Neural cell (in vitro differentiated cells): ENCODE measurements around the gene RIBC1. TPM values are rescaled to one million over a fixed set of nuclear protein-coding genes. Genes with fewer than 3 reads are reported as not detected.
"Not testable (repeated sequence)": the region's sequence is repeated elsewhere in the genome, so short reads cannot be mapped to it uniquely, and the experiment has no call there.

ENCODE experiments used
- H2AFZ ChIP-seq: fragments of 200-600, 300-800 bp; sonication (generic), shearing (Covaris generic); 2 replicates; pipeline ENCODE4 v1.6.0; 2014; ENCODE audit warnings: low read depth, mild to moderate bottlenecking, antibody characterized with exemption, low read length, moderate library complexity
- H3F3A ChIP-seq: fragments of 200-600 bp; shearing (Covaris generic); 2 replicates; pipeline ENCODE4 v1.6.1; 2016; ENCODE audit warnings: mild to moderate bottlenecking, moderate library complexity, mixed read lengths, antibody characterized with exemption, low read length; ENCODE audit not compliant: insufficient read depth, poor library complexity, severe bottlenecking
- H3K27ac ChIP-seq: fragments of 200-600, 300-800 bp; sonication (generic), shearing (Covaris generic); 2 replicates; pipeline ENCODE4 v1.5.1; 2014; ENCODE audit warnings: mild to moderate bottlenecking, low read length, moderate library complexity
- H3K27me3 ChIP-seq: fragments of 300-800, 200-600 bp; sonication (generic), shearing (Covaris generic); 2 replicates; pipeline ENCODE4 v1.6.0; 2014; ENCODE audit warnings: mild to moderate bottlenecking, low read depth, low read length, moderate library complexity; ENCODE audit not compliant: insufficient read depth
- H3K36me3 ChIP-seq: fragments of 300-800, 200-600 bp; sonication (generic), shearing (Covaris generic); 2 replicates; pipeline ENCODE4 v1.5.1; 2014; ENCODE audit warnings: mild to moderate bottlenecking, antibody characterized with exemption, low read length, moderate library complexity; ENCODE audit not compliant: insufficient read depth
- H3K4me2 ChIP-seq: fragments of 300-800, 200-600 bp; sonication (generic), shearing (Covaris generic); 2 replicates; pipeline ENCODE4 v1.6.0; 2014; ENCODE audit warnings: mild to moderate bottlenecking, low read length
- H3K4me3 ChIP-seq: fragments of 300-800, 200-600 bp; sonication (generic), shearing (Covaris generic); 2 replicates; pipeline ENCODE4 v1.5.1; 2014; ENCODE audit warnings: mild to moderate bottlenecking, low read length, moderate library complexity
- H3K79me2 ChIP-seq: fragments of 200-600 bp; shearing (Covaris generic); replicated peaks from 2 replicates; pipeline ENCODE4 v1.6.0; 2014; ENCODE audit warnings: mild to moderate bottlenecking, low read length, moderate library complexity; ENCODE audit not compliant: insufficient read depth
- H3K9ac ChIP-seq: fragments of 300-800, 200-600 bp; sonication (generic), shearing (Covaris generic); 2 replicates; pipeline ENCODE4 v1.6.1; 2016; ENCODE audit warnings: mild to moderate bottlenecking, low read length, mixed read lengths
- H3K9me2 ChIP-seq: fragments of 200-600 bp; shearing (Covaris generic); 2 replicates; pipeline ENCODE4 v1.6.1; 2016; ENCODE audit warnings: mild to moderate bottlenecking, low read length, mixed read lengths; ENCODE audit not compliant: insufficient read depth
- H3K9me3 ChIP-seq: fragments of 200-600, 300-800 bp; sonication (generic), shearing (Covaris generic); 2 replicates; pipeline ENCODE4 v1.6.1; 2016; ENCODE audit warnings: mild to moderate bottlenecking, mixed run types, low read length, moderate library complexity, mixed read lengths
- H4K20me1 ChIP-seq: fragments of 200-600 bp; shearing (Covaris generic); 2 replicates; pipeline ENCODE4 v1.6.1; 2016; ENCODE audit warnings: mild to moderate bottlenecking, mixed run types; ENCODE audit not compliant: insufficient read depth
- EP300 ChIP-seq: fragments of 450-650 bp; conservative IDR thresholded peaks from 2 replicates; pipeline ENCODE4 v1.6.1; 2014; ENCODE audit warnings: antibody characterized with exemption, mild to moderate bottlenecking, moderate library complexity; ENCODE audit not compliant: poor library complexity, severe bottlenecking
- EZH2 ChIP-seq: fragments of 200-600, 300-800 bp; shearing (Covaris generic), sonication (generic); IDR thresholded peaks from 2 replicates; pipeline ENCODE4 v1.6.1; 2014; ENCODE audit warnings: antibody characterized with exemption, low read length, borderline replicate concordance, mild to moderate bottlenecking; ENCODE audit not compliant: insufficient read depth, poor library complexity, severe bottlenecking
- MXI1 ChIP-seq: fragments of 450-650 bp; conservative IDR thresholded peaks from 2 replicates; pipeline ENCODE4 v1.6.1; 2014; ENCODE audit warnings: antibody characterized with exemption, mild to moderate bottlenecking; ENCODE audit not compliant: poor library complexity, severe bottlenecking
- POLR2AphosphoS5 ChIP-seq: IDR thresholded peaks from 2 replicates; pipeline ENCODE4 v1.6.1; 2012
- RAD21 ChIP-seq: fragments of 450-650 bp; conservative IDR thresholded peaks from 2 replicates; pipeline ENCODE4 v1.6.1; 2014; ENCODE audit warnings: antibody characterized with exemption, mild to moderate bottlenecking, moderate library complexity
- SMC3 ChIP-seq: fragments of 450-650 bp; conservative IDR thresholded peaks from 2 replicates; pipeline ENCODE4 v1.6.1; 2014; ENCODE audit warnings: antibody characterized with exemption, mild to moderate bottlenecking, moderate library complexity; ENCODE audit not compliant: poor library complexity
- TAF1 ChIP-seq: IDR thresholded peaks from 2 replicates; pipeline ENCODE4 v1.6.1; 2012; ENCODE audit warnings: low read depth
- polyA plus RNA-seq: library from polyadenylated mRNA; depleted of rRNA; stranded (reverse); fragments of >200 nt; gene quantifications from 2 replicates; pipeline ENCODE4 v1.2.3, GENCODE V29; 2014
- TF ChIP-seq, protein P1 (sequence below): fragments of 450-650 bp; IDR thresholded peaks from 2 replicates; pipeline ENCODE4 v1.5.1; 2014; ENCODE audit warnings: antibody characterized with exemption, mild to moderate bottlenecking, moderate library complexity; ENCODE audit not compliant: poor library complexity, severe bottlenecking
- TF ChIP-seq, protein P2 (sequence below): IDR thresholded peaks from 2 replicates; pipeline ENCODE4 v1.6.1; 2012; ENCODE audit warnings: borderline replicate concordance

Gene RIBC1
- polyA plus RNA-seq, 1 donor from 2014 or later, result 0.84 TPM

DNA sequence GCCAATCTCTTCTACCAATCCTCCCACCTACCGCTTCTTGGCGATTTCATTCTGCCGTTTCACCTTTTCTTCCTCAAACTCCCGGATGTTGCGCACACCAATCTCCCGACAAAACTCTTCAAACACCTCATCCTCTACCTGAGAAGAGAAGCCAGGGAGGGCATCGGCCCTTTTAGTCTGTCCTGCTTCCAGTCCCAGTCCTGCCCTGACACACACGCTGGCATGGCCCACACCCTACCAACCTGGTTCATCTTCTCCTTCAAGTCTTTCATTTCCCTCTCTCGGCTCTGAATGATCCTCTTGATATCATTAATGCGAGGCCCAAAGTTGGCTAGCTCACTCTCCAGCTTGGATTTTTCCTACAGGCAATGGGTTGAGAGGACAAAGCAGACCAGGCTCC is 19.1 kb upstream of the RIBC1 start:
- Histone ChIP-seq H3K4me2 (no peak overlapping the region), H3K9me3 (no peaks in the 10 kb centered on the region), H3K79me2 (no peaks in the 10 kb centered on the region), H2AFZ (no peak overlapping the region), H3K9ac (no peak overlapping the region), H4K20me1 (no peaks in the 10 kb centered on the region), H3K36me3 (no peaks in the 10 kb centered on the region), H3K27ac (no peak overlapping the region), H3K27me3 (no peaks in the 10 kb centered on the region), H3K4me3 (no peak overlapping the region), H3K9me2 (no peaks in the 10 kb centered on the region), H3F3A (no peaks in the 10 kb centered on the region)
- TF ChIP-seq POLR2AphosphoS5, result no peak
- TF ChIP-seq SMC3, result no peak
- no peak for TF ChIP-seq EZH2
- no peak for TF ChIP-seq TAF1
- no peak for TF ChIP-seq MXI1
- no peak for TF ChIP-seq RAD21
- TF ChIP-seq, protein P1, sequence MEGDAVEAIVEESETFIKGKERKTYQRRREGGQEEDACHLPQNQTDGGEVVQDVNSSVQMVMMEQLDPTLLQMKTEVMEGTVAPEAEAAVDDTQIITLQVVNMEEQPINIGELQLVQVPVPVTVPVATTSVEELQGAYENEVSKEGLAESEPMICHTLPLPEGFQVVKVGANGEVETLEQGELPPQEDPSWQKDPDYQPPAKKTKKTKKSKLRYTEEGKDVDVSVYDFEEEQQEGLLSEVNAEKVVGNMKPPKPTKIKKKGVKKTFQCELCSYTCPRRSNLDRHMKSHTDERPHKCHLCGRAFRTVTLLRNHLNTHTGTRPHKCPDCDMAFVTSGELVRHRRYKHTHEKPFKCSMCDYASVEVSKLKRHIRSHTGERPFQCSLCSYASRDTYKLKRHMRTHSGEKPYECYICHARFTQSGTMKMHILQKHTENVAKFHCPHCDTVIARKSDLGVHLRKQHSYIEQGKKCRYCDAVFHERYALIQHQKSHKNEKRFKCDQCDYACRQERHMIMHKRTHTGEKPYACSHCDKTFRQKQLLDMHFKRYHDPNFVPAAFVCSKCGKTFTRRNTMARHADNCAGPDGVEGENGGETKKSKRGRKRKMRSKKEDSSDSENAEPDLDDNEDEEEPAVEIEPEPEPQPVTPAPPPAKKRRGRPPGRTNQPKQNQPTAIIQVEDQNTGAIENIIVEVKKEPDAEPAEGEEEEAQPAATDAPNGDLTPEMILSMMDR, result no peak
- TF ChIP-seq, protein P2, sequence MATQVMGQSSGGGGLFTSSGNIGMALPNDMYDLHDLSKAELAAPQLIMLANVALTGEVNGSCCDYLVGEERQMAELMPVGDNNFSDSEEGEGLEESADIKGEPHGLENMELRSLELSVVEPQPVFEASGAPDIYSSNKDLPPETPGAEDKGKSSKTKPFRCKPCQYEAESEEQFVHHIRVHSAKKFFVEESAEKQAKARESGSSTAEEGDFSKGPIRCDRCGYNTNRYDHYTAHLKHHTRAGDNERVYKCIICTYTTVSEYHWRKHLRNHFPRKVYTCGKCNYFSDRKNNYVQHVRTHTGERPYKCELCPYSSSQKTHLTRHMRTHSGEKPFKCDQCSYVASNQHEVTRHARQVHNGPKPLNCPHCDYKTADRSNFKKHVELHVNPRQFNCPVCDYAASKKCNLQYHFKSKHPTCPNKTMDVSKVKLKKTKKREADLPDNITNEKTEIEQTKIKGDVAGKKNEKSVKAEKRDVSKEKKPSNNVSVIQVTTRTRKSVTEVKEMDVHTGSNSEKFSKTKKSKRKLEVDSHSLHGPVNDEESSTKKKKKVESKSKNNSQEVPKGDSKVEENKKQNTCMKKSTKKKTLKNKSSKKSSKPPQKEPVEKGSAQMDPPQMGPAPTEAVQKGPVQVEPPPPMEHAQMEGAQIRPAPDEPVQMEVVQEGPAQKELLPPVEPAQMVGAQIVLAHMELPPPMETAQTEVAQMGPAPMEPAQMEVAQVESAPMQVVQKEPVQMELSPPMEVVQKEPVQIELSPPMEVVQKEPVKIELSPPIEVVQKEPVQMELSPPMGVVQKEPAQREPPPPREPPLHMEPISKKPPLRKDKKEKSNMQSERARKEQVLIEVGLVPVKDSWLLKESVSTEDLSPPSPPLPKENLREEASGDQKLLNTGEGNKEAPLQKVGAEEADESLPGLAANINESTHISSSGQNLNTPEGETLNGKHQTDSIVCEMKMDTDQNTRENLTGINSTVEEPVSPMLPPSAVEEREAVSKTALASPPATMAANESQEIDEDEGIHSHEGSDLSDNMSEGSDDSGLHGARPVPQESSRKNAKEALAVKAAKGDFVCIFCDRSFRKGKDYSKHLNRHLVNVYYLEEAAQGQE, result no peak
- TF ChIP-seq EP300, result no peak

DNA sequence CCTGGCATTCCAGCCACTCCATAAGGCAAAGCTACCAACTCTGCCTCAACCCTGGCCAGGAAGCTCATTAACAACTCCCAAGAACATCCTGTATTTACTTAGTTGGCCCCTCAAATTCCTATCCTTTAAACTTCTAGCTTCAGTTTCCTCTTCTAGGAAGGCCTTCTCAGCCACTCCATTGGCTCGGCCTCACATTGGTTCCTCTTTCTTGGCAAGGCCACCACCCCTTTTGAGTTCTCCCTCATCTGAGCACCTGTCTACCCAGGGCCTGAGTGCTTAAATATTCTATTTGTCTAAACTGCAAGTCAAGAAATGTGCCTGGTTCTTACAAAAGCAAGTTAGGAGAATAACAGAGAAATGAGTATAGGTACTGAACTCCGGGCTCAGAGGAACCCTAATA is 10.2 kb upstream of the RIBC1 start:
- no peak for TF ChIP-seq POLR2AphosphoS5
- TF ChIP-seq EP300, result no peak
- no peak for TF ChIP-seq SMC3
- no peak for TF ChIP-seq EZH2
- no peak for TF ChIP-seq MXI1
- TF ChIP-seq TAF1, result no peak
- no peak for TF ChIP-seq RAD21
- TF ChIP-seq, protein P1, result no peak
- TF ChIP-seq, protein P2, result no peak
- Histone ChIP-seq H3K9ac (no peak overlapping the region), H3K9me2 (no peaks in the 10 kb centered on the region), H3K36me3 (no peaks in the 10 kb centered on the region), H4K20me1 (no peaks in the 10 kb centered on the region), H3K27me3 (no peaks in the 10 kb centered on the region), H3K9me3 (no peaks in the 10 kb centered on the region), H3F3A (no peaks in the 10 kb centered on the region), H3K79me2 (no peaks in the 10 kb centered on the region), H2AFZ (no peak overlapping the region), H3K4me3 (no peak overlapping the region), H3K4me2 (no peak overlapping the region), H3K27ac (no peak overlapping the region)

DNA sequence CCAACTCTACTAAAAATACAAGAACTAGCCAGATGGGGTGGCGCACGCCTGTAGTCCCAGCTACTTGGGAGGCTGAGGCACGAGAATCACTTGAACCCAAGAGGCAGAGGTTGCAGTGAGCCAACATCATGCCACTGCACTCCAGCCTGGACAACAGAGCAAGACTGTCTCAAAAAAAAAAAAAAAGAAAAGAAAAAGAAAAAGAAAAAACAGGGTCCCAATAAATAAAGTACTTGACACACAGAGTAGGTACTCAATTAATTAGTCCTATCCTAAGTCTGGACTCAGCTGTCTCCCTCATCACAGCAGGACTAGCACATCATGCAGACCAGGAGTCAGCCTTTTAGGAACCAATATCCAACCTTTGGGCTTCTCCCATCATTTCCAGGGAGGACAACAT is 2.3 kb upstream of the RIBC1 start:
- H3K27me3 ChIP-seq, H3K27ac ChIP-seq, H3K9me2 ChIP-seq, H3K9me3 ChIP-seq, H4K20me1 ChIP-seq, H3K4me3 ChIP-seq, H2AFZ ChIP-seq, H3K4me2 ChIP-seq, H3F3A ChIP-seq, H3K36me3 ChIP-seq, H3K9ac ChIP-seq: not testable (repeated sequence)
- H3K79me2 ChIP-seq, result peaks cover 16% of the 10 kb centered on the region
